ENCODE data around the gene DEDD2.
"Not testable (repeated sequence)": the region's sequence is repeated elsewhere in the genome, so short reads cannot be mapped to it uniquely, and the experiment has no call there.

DNA sequence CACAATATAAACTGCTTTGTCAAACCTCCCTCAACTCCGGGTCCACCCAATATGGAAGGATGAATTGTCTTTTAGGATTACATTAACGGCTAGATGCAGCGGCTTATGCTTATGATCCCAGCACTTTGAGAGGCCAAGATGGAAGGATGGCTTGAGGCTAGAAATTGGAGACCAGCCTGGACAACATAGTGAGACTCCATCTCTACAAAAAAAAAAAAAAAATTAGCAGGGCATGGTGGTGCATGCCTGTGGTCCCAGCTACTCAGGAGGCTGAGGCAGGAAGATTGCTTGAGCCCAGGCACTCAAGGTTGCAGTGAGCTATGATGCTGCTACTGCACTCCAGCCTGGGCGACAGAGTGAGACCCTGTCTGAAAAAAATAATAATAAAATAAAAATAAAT is 48.6 kb upstream of the DEDD2 start:
- TF ChIP-seq, protein P1, sequence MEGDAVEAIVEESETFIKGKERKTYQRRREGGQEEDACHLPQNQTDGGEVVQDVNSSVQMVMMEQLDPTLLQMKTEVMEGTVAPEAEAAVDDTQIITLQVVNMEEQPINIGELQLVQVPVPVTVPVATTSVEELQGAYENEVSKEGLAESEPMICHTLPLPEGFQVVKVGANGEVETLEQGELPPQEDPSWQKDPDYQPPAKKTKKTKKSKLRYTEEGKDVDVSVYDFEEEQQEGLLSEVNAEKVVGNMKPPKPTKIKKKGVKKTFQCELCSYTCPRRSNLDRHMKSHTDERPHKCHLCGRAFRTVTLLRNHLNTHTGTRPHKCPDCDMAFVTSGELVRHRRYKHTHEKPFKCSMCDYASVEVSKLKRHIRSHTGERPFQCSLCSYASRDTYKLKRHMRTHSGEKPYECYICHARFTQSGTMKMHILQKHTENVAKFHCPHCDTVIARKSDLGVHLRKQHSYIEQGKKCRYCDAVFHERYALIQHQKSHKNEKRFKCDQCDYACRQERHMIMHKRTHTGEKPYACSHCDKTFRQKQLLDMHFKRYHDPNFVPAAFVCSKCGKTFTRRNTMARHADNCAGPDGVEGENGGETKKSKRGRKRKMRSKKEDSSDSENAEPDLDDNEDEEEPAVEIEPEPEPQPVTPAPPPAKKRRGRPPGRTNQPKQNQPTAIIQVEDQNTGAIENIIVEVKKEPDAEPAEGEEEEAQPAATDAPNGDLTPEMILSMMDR (IDR thresholded peaks at IDR 0.05; ENCODE audit: low read depth, low read length): not testable (repeated sequence)
- not testable (repeated sequence) for TF ChIP-seq MYC (IDR thresholded peaks at IDR 0.05; ENCODE audit: low read depth, low read length)
- TF ChIP-seq, protein P2, sequence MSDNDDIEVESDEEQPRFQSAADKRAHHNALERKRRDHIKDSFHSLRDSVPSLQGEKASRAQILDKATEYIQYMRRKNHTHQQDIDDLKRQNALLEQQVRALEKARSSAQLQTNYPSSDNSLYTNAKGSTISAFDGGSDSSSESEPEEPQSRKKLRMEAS (IDR thresholded peaks at IDR 0.05; ENCODE audit: low read depth, low read length): not testable (repeated sequence)

Data from NB4 (cell line).